Neural progenitor cell (in vitro differentiated cells): ENCODE data around the gene BFSP1. TPM values are rescaled to one million over a fixed set of nuclear protein-coding genes. Genes with fewer than 3 reads are reported as not detected.

ENCODE experiments used
- DNase-seq: peaks from one replicate; pipeline ENCODE4 v3.0.0-alpha.2; 2016; ENCODE audit warnings: low spot score
- H2AFZ ChIP-seq: fragments of 200-600 bp; sonication (generic); replicated peaks from 2 replicates; pipeline ENCODE4 v1.6.1; 2016; ENCODE audit warnings: antibody characterized with exemption
- H3F3A ChIP-seq: fragments of 200-600 bp; sonication (generic); 2 replicates; pipeline ENCODE4 v1.6.1; 2016; ENCODE audit warnings: antibody characterized with exemption, low read depth
- H3K27ac ChIP-seq: fragments of 200-600 bp; sonication (generic); 2 replicates; pipeline ENCODE4 v1.5.1; 2016; ENCODE audit warnings: mild to moderate bottlenecking
- H3K27me3 ChIP-seq: fragments of 200-600 bp; sonication (generic); 2 replicates; pipeline ENCODE4 v1.6.1; 2016; ENCODE audit warnings: mild to moderate bottlenecking, moderate library complexity
- H3K36me3 ChIP-seq: fragments of 200-600 bp; sonication (generic); 2 replicates; pipeline ENCODE4 v1.5.1; 2016
- H3K4me1 ChIP-seq: fragments of 200-600 bp; sonication (generic); 2 replicates; pipeline ENCODE4 v1.6.1; 2016; ENCODE audit warnings: mixed run types
- H3K4me2 ChIP-seq: fragments of 200-600 bp; sonication (generic); 2 replicates; pipeline ENCODE4 v1.6.1; 2016
- H3K4me3 ChIP-seq: fragments of 200-600 bp; sonication (generic); 2 replicates; pipeline ENCODE4 v1.5.1; 2016
- H3K79me2 ChIP-seq: fragments of 200-600 bp; sonication (generic); 2 replicates; pipeline ENCODE4 v1.6.1; 2016; ENCODE audit warnings: low read depth
- H3K9ac ChIP-seq: fragments of 200-600 bp; sonication (generic); 2 replicates; pipeline ENCODE4 v1.6.1; 2016
- H3K9me3 ChIP-seq: fragments of 200-600 bp; sonication (generic); 2 replicates; pipeline ENCODE4 v1.5.1; 2016; ENCODE audit warnings: low read depth
- H4K20me1 ChIP-seq: fragments of 200-600 bp; sonication (generic); 2 replicates; pipeline ENCODE4 v1.6.1; 2016; ENCODE audit warnings: low read depth
- H3K27ac Mint-ChIP-seq: 3 replicates; pipeline ENCODE4 v1.8.0; 2021; ENCODE audit warnings: mixed read lengths
- H3K27me3 Mint-ChIP-seq: 2 replicates; pipeline ENCODE4 v1.8.0; 2022; ENCODE audit warnings: low read depth, mild to moderate bottlenecking, inconsistent platforms, moderate library complexity, mixed read lengths; ENCODE audit not compliant: insufficient read depth
- H3K36me3 Mint-ChIP-seq: 3 replicates; pipeline ENCODE4 v1.8.0; 2021; ENCODE audit warnings: mixed read lengths
- H3K4me1 Mint-ChIP-seq: 3 replicates; pipeline ENCODE4 v1.8.0; 2021; ENCODE audit warnings: mixed read lengths
- H3K4me3 Mint-ChIP-seq: 3 replicates; pipeline ENCODE4 v1.8.0; 2021; ENCODE audit warnings: mild to moderate bottlenecking, moderate library complexity, mixed read lengths
- H3K9me3 Mint-ChIP-seq: 3 replicates; pipeline ENCODE4 v1.8.0; 2020; ENCODE audit warnings: mixed read lengths
- CTCF ChIP-seq: fragments of 200-600 bp; sonication (generic); IDR thresholded peaks from 2 replicates; pipeline ENCODE4 v1.5.1; 2017; ENCODE audit warnings: antibody characterized with exemption, mild to moderate bottlenecking
- EZH2 ChIP-seq: fragments of 200-600 bp; sonication (generic); IDR thresholded peaks from 2 replicates; pipeline ENCODE4 v1.6.1; 2017; ENCODE audit warnings: antibody characterized with exemption, mild to moderate bottlenecking, moderate library complexity
- EZH2phosphoT487 ChIP-seq: fragments of 200-600 bp; sonication (generic); IDR thresholded peaks from 2 replicates; pipeline ENCODE4 v1.6.1; 2017; ENCODE audit warnings: antibody characterized with exemption
- total RNA-seq: library from RNA; depleted of rRNA; stranded (reverse); fragments of >200 nt; gene quantifications from 2 replicates; pipeline ENCODE4 v1.2.3, GENCODE V29; 2015; ENCODE audit warnings: low replicate concordance

The BFSP1 gene
- total RNA-seq, 1 donor from 2014 or later: not detected

DNA sequence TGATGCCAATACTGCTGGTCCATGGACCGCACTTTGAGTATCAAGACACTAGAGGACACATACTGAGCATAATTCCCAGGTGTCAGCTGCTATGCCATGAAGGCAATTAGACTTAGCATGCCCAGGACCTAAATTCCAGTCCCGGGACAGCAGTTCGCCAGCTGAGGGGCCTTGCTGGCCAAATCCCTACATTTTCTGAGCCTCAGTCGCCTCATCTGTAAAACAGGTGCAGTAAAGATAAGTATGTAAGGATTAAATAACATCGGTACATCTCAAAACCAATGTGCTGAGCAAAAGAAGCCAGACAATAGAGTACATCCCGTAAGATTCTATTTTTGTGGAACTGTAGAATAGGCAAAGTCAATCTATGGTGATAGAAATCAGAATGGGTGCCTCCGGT is 1.0 kb downstream of the BFSP1 start:
- H3K27ac ChIP-seq: no peak overlapping the region
- TF ChIP-seq EZH2 (no peak), CTCF (no peak), EZH2phosphoT487 (no peak)
- no peaks in the 10 kb centered on the region for H3K9me3 ChIP-seq
- H3K36me3 Mint-ChIP-seq: no peaks in the 10 kb centered on the region
- no peak overlapping the region for H3K4me2 ChIP-seq
- peak overlapping the region; percentile 74 for H3K27ac Mint-ChIP-seq
- H3K9ac ChIP-seq: no peak overlapping the region
- H3K27me3 ChIP-seq: peaks cover 98% of the 10 kb centered on the region
- peaks cover 59% of the 10 kb centered on the region for H3K27me3 Mint-ChIP-seq
- H4K20me1 ChIP-seq: peaks cover 46% of the 10 kb centered on the region
- H3K9me3 Mint-ChIP-seq: peaks cover 7% of the 10 kb centered on the region
- H3K4me3 Mint-ChIP-seq: peak overlapping the region; percentile 82
- no peak overlapping the region for H3K4me3 ChIP-seq
- H2AFZ ChIP-seq: no peak overlapping the region
- H3K36me3 ChIP-seq: no peaks in the 10 kb centered on the region
- H3F3A ChIP-seq: peaks cover 25% of the 10 kb centered on the region
- H3K4me1 Mint-ChIP-seq: peaks cover 18% of the 10 kb centered on the region
- no peaks in the 10 kb centered on the region for H3K79me2 ChIP-seq
- peaks cover 10% of the 10 kb centered on the region for H3K4me1 ChIP-seq
- DNase-seq: no peak

- Histone ChIP-seq H3K4me1 (peaks cover 10% of the 10 kb centered on the region), H3K9me3 (no peaks in the 10 kb centered on the region), H3K9ac (no peak overlapping the region), H3K27ac (no peak overlapping the region), H3K4me3 (no peak overlapping the region), H2AFZ (no peak overlapping the region), H3K79me2 (no peaks in the 10 kb centered on the region), H3K36me3 (no peaks in the 10 kb centered on the region), H3K27me3 (peaks cover 98% of the 10 kb centered on the region), H3F3A (peaks cover 25% of the 10 kb centered on the region), H4K20me1 (peaks cover 46% of the 10 kb centered on the region), H3K4me2 (no peak overlapping the region)
- H3K4me3 Mint-ChIP-seq: peak overlapping the region; percentile 38
- H3K4me1 Mint-ChIP-seq: peaks cover 18% of the 10 kb centered on the region
- no peak for DNase-seq
- H3K27me3 Mint-ChIP-seq: peaks cover 59% of the 10 kb centered on the region
- H3K36me3 Mint-ChIP-seq: no peaks in the 10 kb centered on the region
- H3K9me3 Mint-ChIP-seq: peaks cover 7% of the 10 kb centered on the region
- H3K27ac Mint-ChIP-seq: no peak overlapping the region
- TF ChIP-seq EZH2phosphoT487: no peak
- no peak for TF ChIP-seq CTCF
- no peak for TF ChIP-seq EZH2
Measured at GRCh38 chr20:17529586-17529985, 1.6 kb downstream of the BFSP1 start.

DNA sequence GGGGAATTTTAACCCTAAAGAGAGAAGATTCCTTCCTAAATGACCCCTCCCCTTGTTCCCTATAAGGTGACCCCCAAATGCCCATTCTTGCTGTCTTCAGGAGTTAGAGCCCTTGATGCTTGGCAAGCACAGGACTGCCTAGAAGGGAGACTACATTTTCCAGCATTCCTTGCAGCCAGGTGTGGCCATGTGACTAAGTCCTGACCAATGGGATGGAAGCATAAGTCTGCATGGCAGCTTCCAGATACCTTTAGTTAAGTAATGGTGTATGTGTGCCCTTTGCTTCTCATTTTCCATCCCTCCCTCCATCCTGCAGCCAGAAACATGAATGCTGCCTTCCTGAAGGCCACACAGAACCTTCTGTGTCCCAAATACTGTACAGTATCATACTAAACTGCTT is 5.5 kb downstream of the BFSP1 start:
- H3K4me2 ChIP-seq: no peak overlapping the region
- no peak overlapping the region for H3K27ac ChIP-seq
- peaks cover 67% of the 10 kb centered on the region for H3K27me3 Mint-ChIP-seq

More for the DNA sequence above, 5.5 kb downstream of the BFSP1 start:
- H3K9me3 ChIP-seq: no peaks in the 10 kb centered on the region
- no peaks in the 10 kb centered on the region for H3K79me2 ChIP-seq
- H3K9me3 Mint-ChIP-seq: peaks cover 7% of the 10 kb centered on the region
- H3F3A ChIP-seq: peaks cover 7% of the 10 kb centered on the region
- no peaks in the 10 kb centered on the region for H3K36me3 Mint-ChIP-seq
- peak; percentile 57 for DNase-seq
- H3K4me3 Mint-ChIP-seq: no peak overlapping the region
- H2AFZ ChIP-seq: peak overlapping the region; percentile 77
- no peak overlapping the region for H3K4me3 ChIP-seq
- H3K9ac ChIP-seq: no peak overlapping the region
- H3K4me1 ChIP-seq: peaks cover 2% of the 10 kb centered on the region
- H3K27ac Mint-ChIP-seq: no peak overlapping the region
- no peaks in the 10 kb centered on the region for H3K36me3 ChIP-seq
- peaks cover 4% of the 10 kb centered on the region for H3K4me1 Mint-ChIP-seq
- peaks cover 18% of the 10 kb centered on the region for H4K20me1 ChIP-seq
- peaks cover 100% of the 10 kb centered on the region for H3K27me3 ChIP-seq
- TF ChIP-seq EZH2phosphoT487: no peak
- TF ChIP-seq CTCF: no peak
- TF ChIP-seq EZH2: no peak
